ENCODE data around the gene SLCO3A1.

- TF ChIP-seq ZNF114 (tag by site-specific recombination; IDR thresholded peaks at IDR 0.05): no peak
- TF ChIP-seq CTCF (tag by site-specific recombination; IDR thresholded peaks at IDR 0.05): no peak
- TF ChIP-seq ZNF184 (tag by site-specific recombination; IDR thresholded peaks at IDR 0.05): no peak
- TF ChIP-seq ZNF280D (tag by site-specific recombination; IDR thresholded peaks at IDR 0.05): no peak
- TF ChIP-seq ZNF112 (tag by site-specific recombination; IDR thresholded peaks at IDR 0.05): no peak
Measured at GRCh38 chr15:91874171-91874570, 20.7 kb downstream of the SLCO3A1 start.
